Measurements from ENCODE around the gene XIRP1. TPM values are rescaled to one million over a fixed set of nuclear protein-coding genes. Genes with fewer than 3 reads are reported as not detected.
A peak's percentile ranks its signal among the peaks of the same experiment; 100 is the strongest.

XIRP1 gene
- total RNA-seq, 1 donor from 2014 or later = not detected

- Mint-ChIP-seq H3K27me3 (peaks cover 5% of the 10 kb centered on the region), H3K27ac (peak overlapping the region; percentile 77), H3K4me3 (ENCODE audit: low read depth) (no peak overlapping the region), H3K4me1 (ENCODE audit: low read depth) (no peaks in the 10 kb centered on the region), H3K36me3 (ENCODE audit: insufficient read depth) (no peaks in the 10 kb centered on the region), H3K9me3 (ENCODE audit: low read depth) (no peaks in the 10 kb centered on the region)
- DNase-seq (ENCODE audit: low spot score, unreplicated experiment) = no peak
- no peak for TF ChIP-seq CTCF (IDR thresholded peaks at IDR 0.05; ENCODE audit: unreplicated experiment)
Observed at GRCh38 chr3:39213613-39214012, 21.2 kb upstream of the XIRP1 start.

- no peaks in the 10 kb centered on the region for H3K36me3 Mint-ChIP-seq (ENCODE audit: insufficient read depth)
- DNase-seq (ENCODE audit: low spot score, unreplicated experiment) = no peak
- peaks cover 5% of the 10 kb centered on the region for H3K27me3 Mint-ChIP-seq
- no peak for TF ChIP-seq CTCF (IDR thresholded peaks at IDR 0.05; ENCODE audit: unreplicated experiment)
- H3K4me1 Mint-ChIP-seq (ENCODE audit: low read depth) = peaks cover 8% of the 10 kb centered on the region
- no peak overlapping the region for H3K4me3 Mint-ChIP-seq (ENCODE audit: low read depth)
- H3K27ac Mint-ChIP-seq = no peak overlapping the region
- H3K9me3 Mint-ChIP-seq (ENCODE audit: low read depth) = no peaks in the 10 kb centered on the region
Observed at GRCh38 chr3:39212665-39213064, 20.3 kb upstream of the XIRP1 start.

- H3K36me3 Mint-ChIP-seq (ENCODE audit: insufficient read depth) = no peaks in the 10 kb centered on the region
- no peak overlapping the region for H3K4me3 Mint-ChIP-seq (ENCODE audit: low read depth)
- no peak for DNase-seq (ENCODE audit: low spot score, unreplicated experiment)
- H3K27me3 Mint-ChIP-seq = peaks cover 4% of the 10 kb centered on the region
- no peaks in the 10 kb centered on the region for H3K9me3 Mint-ChIP-seq (ENCODE audit: low read depth)
- peaks cover 19% of the 10 kb centered on the region for H3K4me1 Mint-ChIP-seq (ENCODE audit: low read depth)
- H3K27ac Mint-ChIP-seq = no peak overlapping the region
- TF ChIP-seq CTCF (IDR thresholded peaks at IDR 0.05; ENCODE audit: unreplicated experiment) = no peak
Observed at GRCh38 chr3:39211332-39212130, 19.1 kb upstream of the XIRP1 start.

- Mint-ChIP-seq H3K9me3 (ENCODE audit: low read depth) (no peaks in the 10 kb centered on the region), H3K4me1 (ENCODE audit: low read depth) (peaks cover 31% of the 10 kb centered on the region), H3K36me3 (ENCODE audit: insufficient read depth) (no peaks in the 10 kb centered on the region), H3K4me3 (ENCODE audit: low read depth) (no peak overlapping the region), H3K27ac (no peak overlapping the region), H3K27me3 (no peaks in the 10 kb centered on the region)
- no peak for TF ChIP-seq CTCF (IDR thresholded peaks at IDR 0.05; ENCODE audit: unreplicated experiment)
- DNase-seq (ENCODE audit: low spot score, unreplicated experiment) = no peak
Observed at GRCh38 chr3:39210078-39210477, 17.7 kb upstream of the XIRP1 start.

GRCh38 chr3:39209329-39209970 lies 17.1 kb upstream of the XIRP1 start:
- Mint-ChIP-seq H3K4me1 (ENCODE audit: low read depth) (peaks cover 31% of the 10 kb centered on the region), H3K36me3 (ENCODE audit: insufficient read depth) (no peaks in the 10 kb centered on the region), H3K27me3 (no peaks in the 10 kb centered on the region), H3K4me3 (ENCODE audit: low read depth) (no peak overlapping the region), H3K9me3 (ENCODE audit: low read depth) (no peaks in the 10 kb centered on the region), H3K27ac (no peak overlapping the region)
- DNase-seq (ENCODE audit: low spot score, unreplicated experiment) = no peak
- no peak for TF ChIP-seq CTCF (IDR thresholded peaks at IDR 0.05; ENCODE audit: unreplicated experiment)
